SK-N-SH treated with all-trans-retinoic acid at 6 μM for 48 hours (cell line): ENCODE data around the gene ANK2.

Experiments
- ATAC-seq: fragments of 200-7000 bp; cut with Tn5 transposase; 3 replicates; pipeline ENCODE4 v1.9.1; 2020; ENCODE audit warnings: mild to moderate bottlenecking, moderate library complexity
- ARNTL ChIP-seq: fragments of 450-650 bp; formaldehyde crosslinking; IDR thresholded peaks from 2 replicates; pipeline ENCODE4 v1.5.0; 2020; ENCODE audit warnings: low read depth, mild to moderate bottlenecking, moderate library complexity, borderline replicate concordance
- BACH2 ChIP-seq: fragments of 250-450 bp; sonication (Bioruptor Pico); IDR thresholded peaks from 2 replicates; pipeline ENCODE4 v1.9.0; 2021; ENCODE audit warnings: mild to moderate bottlenecking, borderline replicate concordance
- CSDC2 ChIP-seq: fragments of 250-450 bp; sonication (Bioruptor Pico); IDR thresholded peaks from 2 replicates; pipeline ENCODE4 v1.5.0; 2020; ENCODE audit warnings: mild to moderate bottlenecking, moderate library complexity
- CSRNP3 ChIP-seq: fragments of 250-450 bp; sonication (Bioruptor Pico); IDR thresholded peaks from 2 replicates; pipeline ENCODE4 v1.5.1; 2021; ENCODE audit warnings: mild to moderate bottlenecking, moderate library complexity
- ESRRG ChIP-seq: fragments of 250-450 bp; sonication (Bioruptor Pico); IDR thresholded peaks from 2 replicates; pipeline ENCODE4 v1.6.1; 2021; ENCODE audit warnings: mild to moderate bottlenecking
- GLIS3 ChIP-seq: fragments of 250-450 bp; sonication (Bioruptor Pico); IDR thresholded peaks from 2 replicates; pipeline ENCODE4 v1.5.0; 2020; ENCODE audit warnings: mild to moderate bottlenecking, moderate library complexity
- ISL1 ChIP-seq: fragments of 250-450 bp; sonication (Bioruptor Pico); IDR thresholded peaks from 2 replicates; pipeline ENCODE4 v2.1.2; 2022; ENCODE audit warnings: mild to moderate bottlenecking, moderate library complexity
- OSR1 ChIP-seq: fragments of 250-450 bp; sonication (Bioruptor Pico); IDR thresholded peaks from 2 replicates; pipeline ENCODE4 v1.8.0; 2022; ENCODE audit warnings: moderate library complexity, mild to moderate bottlenecking, inconsistent platforms
- PPARA ChIP-seq: fragments of 250-450 bp; sonication (Bioruptor Pico); IDR thresholded peaks from 2 replicates; pipeline ENCODE4 v1.5.0; 2020; ENCODE audit warnings: mild to moderate bottlenecking, borderline replicate concordance
- RARB ChIP-seq: fragments of 250-450 bp; sonication (Bioruptor Pico); IDR thresholded peaks from 2 replicates; pipeline ENCODE4 v1.8.0; 2021; ENCODE audit warnings: mild to moderate bottlenecking, moderate library complexity
- SNAI2 ChIP-seq: fragments of 250-450 bp; sonication (Bioruptor Pico); IDR thresholded peaks from 2 replicates; pipeline ENCODE4 v1.5.0; 2020; ENCODE audit warnings: mild to moderate bottlenecking, moderate library complexity
- TCF4 ChIP-seq: fragments of 250-450 bp; sonication (Bioruptor Pico); IDR thresholded peaks from 2 replicates; pipeline ENCODE4 v1.8.0; 2021; ENCODE audit warnings: mild to moderate bottlenecking, moderate library complexity, borderline replicate concordance
- TOX ChIP-seq: fragments of 250-450 bp; sonication (Bioruptor Pico); IDR thresholded peaks from 2 replicates; pipeline ENCODE4 v1.8.0; 2021; ENCODE audit warnings: mild to moderate bottlenecking, moderate library complexity, borderline replicate concordance
- ZC3H10 ChIP-seq: fragments of 250-450 bp; sonication (Bioruptor Pico); IDR thresholded peaks from 2 replicates; pipeline ENCODE4 v1.5.1; 2021; ENCODE audit warnings: mild to moderate bottlenecking, moderate library complexity
- ZFP3 ChIP-seq: fragments of 250-450 bp; sonication (Bioruptor Pico); IDR thresholded peaks from 2 replicates; pipeline ENCODE4 v1.5.0; 2020; ENCODE audit warnings: mild to moderate bottlenecking, moderate library complexity
- ZFP30 ChIP-seq: fragments of 450-650 bp; formaldehyde crosslinking; IDR thresholded peaks from 2 replicates; pipeline ENCODE4 v1.5.0; 2022; ENCODE audit warnings: mild to moderate bottlenecking, moderate library complexity
- ZNF565 ChIP-seq: fragments of 450-650 bp; formaldehyde crosslinking; conservative IDR thresholded peaks from 2 replicates; pipeline ENCODE4 v1.5.0; 2020; ENCODE audit warnings: low read depth, mild to moderate bottlenecking, moderate library complexity
- ZNF70 ChIP-seq: fragments of 450-650 bp; formaldehyde crosslinking; IDR thresholded peaks from 2 replicates; pipeline ENCODE4 v1.5.0; 2020; ENCODE audit warnings: mild to moderate bottlenecking, moderate library complexity
- ZNF8 ChIP-seq: fragments of 450-650 bp; formaldehyde crosslinking; IDR thresholded peaks from 2 replicates; pipeline ENCODE4 v1.5.0; 2020; ENCODE audit warnings: mild to moderate bottlenecking, moderate library complexity
- TF ChIP-seq, protein P1 (sequence below): fragments of 250-450 bp; sonication (Bioruptor Pico); IDR thresholded peaks from 2 replicates; pipeline ENCODE4 v1.5.0; 2020; ENCODE audit warnings: mild to moderate bottlenecking, moderate library complexity
- TF ChIP-seq, protein P2 (sequence below): fragments of 250-450 bp; sonication (Bioruptor Pico); IDR thresholded peaks from 2 replicates; pipeline ENCODE4 v1.5.1; 2020; ENCODE audit warnings: low read depth, mild to moderate bottlenecking, moderate library complexity
- TF ChIP-seq, protein P3 (sequence below): fragments of 250-450 bp; sonication (Bioruptor Pico); IDR thresholded peaks from 2 replicates; pipeline ENCODE4 v1.8.0; 2021; ENCODE audit warnings: low read depth, mild to moderate bottlenecking, moderate library complexity, borderline replicate concordance

ANK2 gene

GRCh38 chr4:113053883-113054282 lies 4.4 kb downstream of the ANK2 start:
- ATAC-seq, result no peak
- TF ChIP-seq ZFP3, result no peak
- TF ChIP-seq ISL1, result no peak
- no peak for TF ChIP-seq TOX (CRISPR knock-in tag)
- TF ChIP-seq PPARA (CRISPR knock-in tag), result no peak

DNA sequence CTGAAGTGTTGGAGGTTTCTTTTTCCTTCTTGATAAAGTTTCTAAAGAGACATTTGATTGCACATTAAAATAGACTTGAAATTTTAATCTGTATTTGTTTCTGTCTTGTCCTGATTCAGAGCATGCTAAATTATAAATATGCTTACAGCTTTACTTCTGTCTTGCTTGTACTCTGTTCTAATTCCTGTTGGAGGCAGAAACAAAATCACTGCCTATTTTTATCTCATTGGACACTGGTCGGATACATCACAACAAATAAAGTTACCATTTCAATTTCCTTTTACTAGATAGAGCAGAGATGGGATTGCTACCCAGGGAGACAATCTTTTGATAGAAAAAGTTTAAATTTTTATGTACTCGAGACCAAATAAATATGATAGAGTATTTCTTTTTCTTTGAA lies 6.9 kb downstream of the ANK2 start:
- ATAC-seq, result no peak
- TF ChIP-seq ZNF70, result no peak
- no peak for TF ChIP-seq ZFP30 (CRISPR knock-in tag)
- TF ChIP-seq CSRNP3 (CRISPR knock-in tag), result no peak
- TF ChIP-seq ZNF8 (CRISPR knock-in tag), result no peak
- no peak for TF ChIP-seq BACH2 (CRISPR knock-in tag)
- TF ChIP-seq TOX (CRISPR knock-in tag), result no peak
- TF ChIP-seq GLIS3 (CRISPR knock-in tag), result no peak
- no peak for TF ChIP-seq ARNTL (CRISPR knock-in tag)
- no peak for TF ChIP-seq ZFP3
- no peak for TF ChIP-seq ZNF565 (CRISPR knock-in tag)
- TF ChIP-seq, protein P1, sequence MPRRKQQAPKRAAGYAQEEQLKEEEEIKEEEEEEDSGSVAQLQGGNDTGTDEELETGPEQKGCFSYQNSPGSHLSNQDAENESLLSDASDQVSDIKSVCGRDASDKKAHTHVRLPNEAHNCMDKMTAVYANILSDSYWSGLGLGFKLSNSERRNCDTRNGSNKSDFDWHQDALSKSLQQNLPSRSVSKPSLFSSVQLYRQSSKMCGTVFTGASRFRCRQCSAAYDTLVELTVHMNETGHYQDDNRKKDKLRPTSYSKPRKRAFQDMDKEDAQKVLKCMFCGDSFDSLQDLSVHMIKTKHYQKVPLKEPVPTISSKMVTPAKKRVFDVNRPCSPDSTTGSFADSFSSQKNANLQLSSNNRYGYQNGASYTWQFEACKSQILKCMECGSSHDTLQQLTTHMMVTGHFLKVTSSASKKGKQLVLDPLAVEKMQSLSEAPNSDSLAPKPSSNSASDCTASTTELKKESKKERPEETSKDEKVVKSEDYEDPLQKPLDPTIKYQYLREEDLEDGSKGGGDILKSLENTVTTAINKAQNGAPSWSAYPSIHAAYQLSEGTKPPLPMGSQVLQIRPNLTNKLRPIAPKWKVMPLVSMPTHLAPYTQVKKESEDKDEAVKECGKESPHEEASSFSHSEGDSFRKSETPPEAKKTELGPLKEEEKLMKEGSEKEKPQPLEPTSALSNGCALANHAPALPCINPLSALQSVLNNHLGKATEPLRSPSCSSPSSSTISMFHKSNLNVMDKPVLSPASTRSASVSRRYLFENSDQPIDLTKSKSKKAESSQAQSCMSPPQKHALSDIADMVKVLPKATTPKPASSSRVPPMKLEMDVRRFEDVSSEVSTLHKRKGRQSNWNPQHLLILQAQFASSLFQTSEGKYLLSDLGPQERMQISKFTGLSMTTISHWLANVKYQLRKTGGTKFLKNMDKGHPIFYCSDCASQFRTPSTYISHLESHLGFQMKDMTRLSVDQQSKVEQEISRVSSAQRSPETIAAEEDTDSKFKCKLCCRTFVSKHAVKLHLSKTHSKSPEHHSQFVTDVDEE, result no peak
- no peak for TF ChIP-seq ISL1

DNA sequence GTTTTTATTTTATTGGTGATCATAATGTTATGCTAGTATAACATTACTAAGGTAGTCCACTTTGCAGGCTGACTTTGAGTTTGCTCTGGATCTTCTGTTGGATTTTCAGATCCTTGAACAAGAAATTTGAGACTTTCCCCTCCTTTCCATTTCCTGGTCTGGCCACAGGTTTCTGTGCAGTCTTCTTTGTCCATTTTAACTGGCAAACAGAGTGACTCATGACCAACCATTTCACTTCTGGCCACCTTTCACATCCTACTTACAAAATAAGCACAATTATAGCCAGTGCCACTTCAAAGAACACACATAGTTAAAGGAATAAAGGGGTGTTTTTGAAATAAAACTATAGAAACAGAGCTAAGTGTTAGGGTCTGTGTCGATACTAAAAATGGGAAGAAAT lies 8.4 kb downstream of the ANK2 start:
- 0 out of 3 replicates have a peak, but pooled peaks have one; percentile 43 for ATAC-seq
- TF ChIP-seq SNAI2 (CRISPR knock-in tag) (no peak), ESRRG (no peak), OSR1 (CRISPR knock-in tag) (no peak), RARB (CRISPR knock-in tag) (no peak), ZNF565 (CRISPR knock-in tag) (no peak), BACH2 (CRISPR knock-in tag) (no peak), ARNTL (CRISPR knock-in tag) (no peak), GLIS3 (CRISPR knock-in tag) (no peak)
- TF ChIP-seq, protein P1, result no peak
- TF ChIP-seq, protein P2, sequence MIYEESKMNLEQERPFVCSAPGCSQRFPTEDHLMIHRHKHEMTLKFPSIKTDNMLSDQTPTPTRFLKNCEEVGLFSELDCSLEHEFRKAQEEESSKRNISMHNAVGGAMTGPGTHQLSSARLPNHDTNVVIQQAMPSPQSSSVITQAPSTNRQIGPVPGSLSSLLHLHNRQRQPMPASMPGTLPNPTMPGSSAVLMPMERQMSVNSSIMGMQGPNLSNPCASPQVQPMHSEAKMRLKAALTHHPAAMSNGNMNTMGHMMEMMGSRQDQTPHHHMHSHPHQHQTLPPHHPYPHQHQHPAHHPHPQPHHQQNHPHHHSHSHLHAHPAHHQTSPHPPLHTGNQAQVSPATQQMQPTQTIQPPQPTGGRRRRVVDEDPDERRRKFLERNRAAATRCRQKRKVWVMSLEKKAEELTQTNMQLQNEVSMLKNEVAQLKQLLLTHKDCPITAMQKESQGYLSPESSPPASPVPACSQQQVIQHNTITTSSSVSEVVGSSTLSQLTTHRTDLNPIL (CRISPR knock-in tag), result no peak

- ATAC-seq, result no peak
- no peak for TF ChIP-seq PPARA (CRISPR knock-in tag)
- TF ChIP-seq TCF4, result no peak
- TF ChIP-seq OSR1 (CRISPR knock-in tag), result no peak
- TF ChIP-seq ZFP3, result no peak
- TF ChIP-seq ZFP30 (CRISPR knock-in tag), result no peak
- TF ChIP-seq ISL1, result no peak
- no peak for TF ChIP-seq CSDC2 (CRISPR knock-in tag)
- no peak for TF ChIP-seq RARB (CRISPR knock-in tag)
- no peak for TF ChIP-seq ZC3H10 (CRISPR knock-in tag)
- TF ChIP-seq, protein P3, sequence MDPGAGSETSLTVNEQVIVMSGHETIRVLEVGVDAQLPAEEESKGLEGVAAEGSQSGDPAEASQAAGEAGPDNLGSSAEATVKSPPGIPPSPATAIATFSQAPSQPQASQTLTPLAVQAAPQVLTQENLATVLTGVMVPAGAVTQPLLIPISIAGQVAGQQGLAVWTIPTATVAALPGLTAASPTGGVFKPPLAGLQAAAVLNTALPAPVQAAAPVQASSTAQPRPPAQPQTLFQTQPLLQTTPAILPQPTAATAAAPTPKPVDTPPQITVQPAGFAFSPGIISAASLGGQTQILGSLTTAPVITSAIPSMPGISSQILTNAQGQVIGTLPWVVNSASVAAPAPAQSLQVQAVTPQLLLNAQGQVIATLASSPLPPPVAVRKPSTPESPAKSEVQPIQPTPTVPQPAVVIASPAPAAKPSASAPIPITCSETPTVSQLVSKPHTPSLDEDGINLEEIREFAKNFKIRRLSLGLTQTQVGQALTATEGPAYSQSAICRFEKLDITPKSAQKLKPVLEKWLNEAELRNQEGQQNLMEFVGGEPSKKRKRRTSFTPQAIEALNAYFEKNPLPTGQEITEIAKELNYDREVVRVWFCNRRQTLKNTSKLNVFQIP (CRISPR knock-in tag), result no peak
- TF ChIP-seq ZNF565 (CRISPR knock-in tag), result no peak
- TF ChIP-seq ZNF70, result no peak
- no peak for TF ChIP-seq CSRNP3 (CRISPR knock-in tag)
- TF ChIP-seq ESRRG, result no peak
- no peak for TF ChIP-seq ARNTL (CRISPR knock-in tag)
Measured at GRCh38 chr4:113059449-113060182, 10.2 kb downstream of the ANK2 start.
